Ovary (tissue), 9 donors: Measurements from ENCODE around the gene KIAA0930. TPM values are rescaled to one million over a fixed set of nuclear protein-coding genes. Genes with fewer than 3 reads are reported as not detected.

Source experiments
- DNase-seq, 5 donors: peaks; one replicate each; pipeline ENCODE4 v3.0.0-alpha.2; 2019 to 2020
- H3K27ac ChIP-seq, 2 donors: fragments of 200-600 bp; one replicate each; pipeline versions ENCODE4 v1.5.1 to v1.8.0; 2019 to 2022
- H3K27me3 ChIP-seq: fragments of 200-600 bp; one replicate; pipeline ENCODE4 v1.8.0; 2022
- H3K36me3 ChIP-seq: fragments of 200-600 bp; sonication (generic); one replicate; pipeline ENCODE4 v1.5.1; 2019
- H3K4me1 ChIP-seq: one replicate; pipeline ENCODE4 v1.8.1; 2013; ENCODE audit warnings: mild to moderate bottlenecking, moderate library complexity; ENCODE audit not compliant: insufficient read depth
- H3K4me3 ChIP-seq: fragments of 200-600 bp; sonication (generic); one replicate; pipeline ENCODE4 v1.5.1; 2017
- H3K9me3 ChIP-seq, 2 donors: fragments of 200-600 bp in 1 of 2; sonication (generic) in 1 of 2; one replicate each; pipeline versions ENCODE4 v1.5.1 to v1.8.1; 2013 to 2019; ENCODE audit warnings: mild to moderate bottlenecking in 1 of 2, moderate library complexity in 1 of 2
- CTCF ChIP-seq, 3 donors: fragments of 450-650 bp in 2 of 3; fragments of 200-600 bp in 1 of 3; IDR thresholded peaks; one replicate each; pipeline versions ENCODE4 v1.5.1 to v1.8.0; 2016 to 2022; ENCODE audit warnings: antibody characterized with exemption in 3 of 3, mild to moderate bottlenecking in 1 of 3
- EP300 ChIP-seq: sonication (generic); formaldehyde crosslinking; IDR thresholded peaks from one replicate; pipeline ENCODE4 v1.6.1; 2017; ENCODE audit warnings: antibody characterized with exemption
- POLR2A ChIP-seq: fragments of 450-650 bp; IDR thresholded peaks from one replicate; pipeline ENCODE4 v1.6.1; 2017; ENCODE audit warnings: antibody characterized with exemption, mild to moderate bottlenecking, moderate library complexity
- WGBS, 3 donors: extraction: QIAGEN DNeasy Blood & Tissue Kit in 1 of 3; methylation state at CpG; one replicate each; pipeline versions ENCODE4 v1.1.5 to v1.1.7; 2013 to 2017; 5-methylcytosine and 5-hydroxymethylcytosine counted together
- intact Hi-C, 4 donors: fragments of 100-400 bp; cut with DNase I; formaldehyde crosslinking; loops; one replicate each; pipeline versions ENCODE4 v1.11.0 to v1.15.1; 2022 to 2023
- polyA plus RNA-seq, 2 donors: library from polyadenylated mRNA; stranded (reverse); fragments of 200-250 nt in 1 of 2; fragments of 350-450 nt in 1 of 2; fragmentation: Illumina TruSeq in 1 of 2; extraction: RNeasy Lipid Tissue Mini Kit (QIAGEN cat#74804) in 1 of 2; gene quantifications; one replicate each; pipeline ENCODE4 v1.2.3, GENCODE V29; 2013 to 2014
- total RNA-seq, 7 donors: library from RNA; depleted of rRNA in 2 of 7; stranded (reverse); fragments of >200 nt in 2 of 7; fragmentation: NEBNext Ultra II Directional in 3 of 7; extraction: Animal tissue kit (Norgen Biotek cat#: 25700) in 3 of 7; gene quantifications; one replicate each; pipeline versions ENCODE4 v1.1.0 to v1.2.4, GENCODE V29; 2016 to 2023
- donor health status: DM: no; HTN: no; CAD: no; lungs with moderate emphysema.
- donor health status: DM: no; HTN: no; CAD: no.
- donor health status: Bipolar disorder and iron deficiency.
- donor health status: DM: yes; HTN: yes; CAD: no.
- donor health status: DM: no; HTN: no; CAD: no.
- donor health status: DM: yes; HTN: yes; CAD: no.

The KIAA0930 gene
- total and polyA plus RNA-seq, 9 donors: 14.8 to 40.0 (median 33.1) TPM

- TF ChIP-seq POLR2A (no peak), CTCF (IDR thresholded peaks at IDR 0.05) (no peak), EP300 (no peak)
- intact Hi-C loops: no loop called here
- H3K9me3 ChIP-seq: no peaks in the 10 kb centered on the region
- WGBS, 3 donors: 81 to 91% (median 85%) methylated on average over 16 of the region's 16 CpGs
- no peaks in the 10 kb centered on the region for H3K36me3 ChIP-seq
- no peak for DNase-seq
- peaks cover 2% of the 10 kb centered on the region for H3K4me1 ChIP-seq
- H3K4me3 ChIP-seq: no peak overlapping the region
- H3K27me3 ChIP-seq: no peaks in the 10 kb centered on the region
- H3K27ac ChIP-seq: no peak overlapping the region
These were observed 10.5 kb downstream of the KIAA0930 start for GRCh38 chr22:45230026-45230721.

- peaks cover 2% of the 10 kb centered on the region for H3K4me1 ChIP-seq
- H3K36me3 ChIP-seq: no peaks in the 10 kb centered on the region
- TF ChIP-seq CTCF (IDR thresholded peaks at IDR 0.05): no peak
- TF ChIP-seq POLR2A: no peak
- no peak for TF ChIP-seq EP300
- H3K27me3 ChIP-seq: no peaks in the 10 kb centered on the region
- no peak for DNase-seq
- 83 to 89% (median 88%) methylated on average over 8 to 13 of the region's 13 CpGs for WGBS, 3 donors
- H3K4me3 ChIP-seq: no peak overlapping the region
- no peaks in the 10 kb centered on the region for H3K9me3 ChIP-seq
- no peak overlapping the region for H3K27ac ChIP-seq
- intact Hi-C loops: no loop called here
These were observed 11.5 kb downstream of the KIAA0930 start for GRCh38 chr22:45229181-45229580.

- intact Hi-C loops: no loop called here
- no peak overlapping the region for H3K4me3 ChIP-seq
- DNase-seq: no peak
- peaks cover 2% of the 10 kb centered on the region for H3K4me1 ChIP-seq
- no peak for TF ChIP-seq EP300
- no peak for TF ChIP-seq CTCF (IDR thresholded peaks at IDR 0.05)
- no peak for TF ChIP-seq POLR2A
- no peak overlapping the region for H3K27ac ChIP-seq
- no peaks in the 10 kb centered on the region for H3K27me3 ChIP-seq
- WGBS, 3 donors: 86 to 98% (median 95%) methylated on average over 8 of the region's 8 CpGs
- H3K9me3 ChIP-seq: no peaks in the 10 kb centered on the region
- H3K36me3 ChIP-seq: no peaks in the 10 kb centered on the region
These were observed 12.3 kb downstream of the KIAA0930 start for GRCh38 chr22:45228401-45228754.

- 77 to 88% (median 83%) methylated on average over 16 of the region's 16 CpGs for WGBS, 3 donors
- H3K36me3 ChIP-seq: no peaks in the 10 kb centered on the region
- intact Hi-C loops: no loop called here
- no peak overlapping the region for H3K4me3 ChIP-seq
- no peaks in the 10 kb centered on the region for H3K27me3 ChIP-seq
- DNase-seq: no peak
- peaks cover 2% of the 10 kb centered on the region for H3K4me1 ChIP-seq
- no peak overlapping the region for H3K27ac ChIP-seq
- TF ChIP-seq EP300: no peak
- no peaks in the 10 kb centered on the region for H3K9me3 ChIP-seq
These were observed 12.9 kb downstream of the KIAA0930 start for GRCh38 chr22:45227645-45228400.
